IMR-90 (cell line): ENCODE measurements around the gene PHF19.

Source experiments
- BHLHE40 ChIP-seq: fragments of 150-350 bp; IDR thresholded peaks from 2 replicates; pipeline ENCODE4 v1.6.1; 2016; ENCODE audit warnings: mild to moderate bottlenecking, low read depth, low read length
- CEBPB ChIP-seq: IDR thresholded peaks from 2 replicates; pipeline ENCODE4 v1.6.1; 2012; ENCODE audit warnings: low read depth, low read length, improper control_type of control experiment
- FOS ChIP-seq: fragments of 150-350 bp; IDR thresholded peaks from 2 replicates; pipeline ENCODE4 v1.6.1; 2016; ENCODE audit warnings: low read depth, low read length
- MAFK ChIP-seq: IDR thresholded peaks from 2 replicates; pipeline ENCODE4 v1.6.1; 2012; ENCODE audit warnings: low read depth, low read length, improper control_type of control experiment
- MAZ ChIP-seq: IDR thresholded peaks from 2 replicates; pipeline ENCODE4 v1.6.1; 2012; ENCODE audit warnings: low read depth, mild to moderate bottlenecking, low read length, improper control_type of control experiment, moderate library complexity, borderline replicate concordance
- MXI1 ChIP-seq: IDR thresholded peaks from 2 replicates; pipeline ENCODE4 v1.6.1; 2012; ENCODE audit warnings: low read depth, mild to moderate bottlenecking, low read length, moderate library complexity, borderline replicate concordance
- NFE2L2 ChIP-seq: fragments of 150-350 bp; IDR thresholded peaks from 2 replicates; pipeline ENCODE4 v1.6.1; 2016; ENCODE audit warnings: low read depth, mild to moderate bottlenecking, low read length
- POLR2A ChIP-seq: IDR thresholded peaks from 2 replicates; pipeline ENCODE4 v1.6.1; 2012; ENCODE audit warnings: mild to moderate bottlenecking, low read depth, low read length
- RAD21 ChIP-seq: IDR thresholded peaks from 2 replicates; pipeline ENCODE4 v1.6.1; 2012; ENCODE audit warnings: low read length, improper control_type of control experiment
- RCOR1 ChIP-seq: IDR thresholded peaks from 2 replicates; pipeline ENCODE4 v1.6.1; 2012; ENCODE audit warnings: mild to moderate bottlenecking, low read length, improper control_type of control experiment; ENCODE audit not compliant: insufficient replicate concordance
- RFX5 ChIP-seq: IDR thresholded peaks from 2 replicates; pipeline ENCODE4 v1.8.0; 2012; ENCODE audit warnings: low read depth, mild to moderate bottlenecking, low read length, moderate library complexity
- SMC3 ChIP-seq: fragments of 150-350 bp; IDR thresholded peaks from 2 replicates; pipeline ENCODE4 v1.6.1; 2016; ENCODE audit warnings: low read depth, mild to moderate bottlenecking, antibody characterized with exemption, low read length, moderate library complexity
- TF ChIP-seq, protein P1 (sequence below): conservative IDR thresholded peaks from 2 replicates; pipeline ENCODE4 v1.5.1; 2012; ENCODE audit warnings: mild to moderate bottlenecking, low read depth, low read length, improper control_type of control experiment
- TF ChIP-seq, protein P2 (sequence below): fragments of 150-350 bp; IDR thresholded peaks from 2 replicates; pipeline ENCODE4 v1.6.1; 2016; ENCODE audit warnings: low read depth, mild to moderate bottlenecking, low read length, moderate library complexity, borderline replicate concordance

DNA sequence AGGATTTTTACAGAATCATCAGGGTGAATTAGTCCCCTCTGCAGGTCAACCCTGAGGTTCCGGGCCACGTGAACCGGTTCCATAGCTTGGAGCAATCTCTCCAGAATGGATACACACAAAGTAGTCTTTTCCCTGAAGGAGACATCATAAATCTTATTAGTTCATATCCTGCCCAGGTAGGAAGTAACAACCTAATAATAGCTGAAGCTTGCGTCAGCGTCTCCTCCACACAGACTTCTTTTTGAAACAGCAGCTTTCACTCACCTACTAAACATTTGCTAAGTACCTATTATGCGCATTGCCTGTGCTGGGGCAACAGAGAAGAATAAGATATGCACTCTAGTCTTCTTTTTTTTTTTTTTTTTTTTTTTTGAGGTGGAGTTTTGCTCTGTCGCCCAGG lies 43.7 kb downstream of the PHF19 start:
- TF ChIP-seq, protein P1, sequence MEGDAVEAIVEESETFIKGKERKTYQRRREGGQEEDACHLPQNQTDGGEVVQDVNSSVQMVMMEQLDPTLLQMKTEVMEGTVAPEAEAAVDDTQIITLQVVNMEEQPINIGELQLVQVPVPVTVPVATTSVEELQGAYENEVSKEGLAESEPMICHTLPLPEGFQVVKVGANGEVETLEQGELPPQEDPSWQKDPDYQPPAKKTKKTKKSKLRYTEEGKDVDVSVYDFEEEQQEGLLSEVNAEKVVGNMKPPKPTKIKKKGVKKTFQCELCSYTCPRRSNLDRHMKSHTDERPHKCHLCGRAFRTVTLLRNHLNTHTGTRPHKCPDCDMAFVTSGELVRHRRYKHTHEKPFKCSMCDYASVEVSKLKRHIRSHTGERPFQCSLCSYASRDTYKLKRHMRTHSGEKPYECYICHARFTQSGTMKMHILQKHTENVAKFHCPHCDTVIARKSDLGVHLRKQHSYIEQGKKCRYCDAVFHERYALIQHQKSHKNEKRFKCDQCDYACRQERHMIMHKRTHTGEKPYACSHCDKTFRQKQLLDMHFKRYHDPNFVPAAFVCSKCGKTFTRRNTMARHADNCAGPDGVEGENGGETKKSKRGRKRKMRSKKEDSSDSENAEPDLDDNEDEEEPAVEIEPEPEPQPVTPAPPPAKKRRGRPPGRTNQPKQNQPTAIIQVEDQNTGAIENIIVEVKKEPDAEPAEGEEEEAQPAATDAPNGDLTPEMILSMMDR = no peak
- TF ChIP-seq RAD21 (no peak), MAFK (no peak), MXI1 (no peak), FOS (no peak), CEBPB (no peak), SMC3 (no peak), POLR2A (no peak), MAZ (no peak), RCOR1 (no peak), BHLHE40 (no peak), NFE2L2 (no peak), RFX5 (no peak)
- TF ChIP-seq, protein P2, sequence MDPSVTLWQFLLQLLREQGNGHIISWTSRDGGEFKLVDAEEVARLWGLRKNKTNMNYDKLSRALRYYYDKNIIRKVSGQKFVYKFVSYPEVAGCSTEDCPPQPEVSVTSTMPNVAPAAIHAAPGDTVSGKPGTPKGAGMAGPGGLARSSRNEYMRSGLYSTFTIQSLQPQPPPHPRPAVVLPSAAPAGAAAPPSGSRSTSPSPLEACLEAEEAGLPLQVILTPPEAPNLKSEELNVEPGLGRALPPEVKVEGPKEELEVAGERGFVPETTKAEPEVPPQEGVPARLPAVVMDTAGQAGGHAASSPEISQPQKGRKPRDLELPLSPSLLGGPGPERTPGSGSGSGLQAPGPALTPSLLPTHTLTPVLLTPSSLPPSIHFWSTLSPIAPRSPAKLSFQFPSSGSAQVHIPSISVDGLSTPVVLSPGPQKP = no peak
